Transverse colon (tissue), 3 donors: ENCODE measurements around the gene MGAT2.

Experiments used
- POLR2A ChIP-seq: fragments of 450-650 bp; IDR thresholded peaks from one replicate; pipeline ENCODE4 v1.6.1; 2016; ENCODE audit warnings: antibody characterized with exemption, mild to moderate bottlenecking, moderate library complexity
- POLR2AphosphoS5 ChIP-seq, 3 donors: sonication (generic); formaldehyde crosslinking; IDR thresholded peaks; one replicate each; pipeline ENCODE4 v1.6.1; 2016; ENCODE audit warnings: antibody characterized with exemption in 3 of 3

DNA sequence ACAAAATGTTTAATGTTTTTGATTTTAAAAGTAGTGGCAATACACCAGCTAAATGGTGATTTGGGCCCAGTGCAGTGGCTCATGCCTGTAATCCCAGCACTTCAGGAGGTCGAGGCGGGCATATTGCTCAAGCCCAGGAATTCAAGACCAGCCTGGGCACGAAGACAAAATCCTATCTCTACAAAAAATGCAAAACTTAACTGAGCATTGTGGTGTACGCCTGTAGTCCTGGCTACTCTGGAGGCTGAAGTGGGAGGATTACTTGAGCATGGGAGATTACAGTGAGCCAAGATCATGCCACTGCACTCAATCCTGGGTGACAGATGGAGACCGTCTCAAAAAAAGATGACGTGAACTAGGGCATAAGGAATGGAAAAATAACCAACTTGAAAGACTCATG is 4.8 kb upstream of the MGAT2 start:
- no peak for TF ChIP-seq POLR2A
- no peak for TF ChIP-seq POLR2AphosphoS5 (IDR thresholded peaks at IDR 0.05)
